GM23338 (cell line): ENCODE measurements around the gene IFIT5. TPM values are rescaled to one million over a fixed set of nuclear protein-coding genes. Genes with fewer than 3 reads are reported as not detected.

Experiments used
- ATAC-seq: fragments of 200-7000 bp; cut with Tn5 transposase; 3 replicates; pipeline ENCODE4 v1.9.1; 2020
- DNase-seq: peaks from one replicate; pipeline ENCODE4 v3.0.0-alpha.2; 2015; ENCODE audit warnings: low spot score
- H2AFZ ChIP-seq: fragments of 200-600 bp; sonication (generic); 2 replicates; pipeline ENCODE4 v1.8.0; 2016; ENCODE audit warnings: antibody characterized with exemption, mild to moderate bottlenecking, moderate library complexity
- H3F3A ChIP-seq: fragments of 200-600 bp; sonication (generic); replicated peaks from 2 replicates; pipeline ENCODE4 v1.8.0; 2017; ENCODE audit warnings: antibody characterized with exemption, mixed run types, low read depth
- H3K27ac ChIP-seq: fragments of 200-600 bp; sonication (generic); 2 replicates; pipeline ENCODE4 v1.6.1; 2016; ENCODE audit warnings: low read depth
- H3K27me3 ChIP-seq: fragments of 200-600 bp; sonication (generic); 2 replicates; pipeline ENCODE4 v1.8.0; 2016; ENCODE audit warnings: mild to moderate bottlenecking, mixed run types, moderate library complexity; ENCODE audit not compliant: insufficient read depth
- H3K36me3 ChIP-seq: fragments of 200-600 bp; sonication (generic); 2 replicates; pipeline ENCODE4 v1.8.0; 2016; ENCODE audit warnings: mild to moderate bottlenecking; ENCODE audit not compliant: insufficient read depth
- H3K4me1 ChIP-seq: fragments of 200-600 bp; sonication (generic); 2 replicates; pipeline ENCODE4 v1.8.0; 2016; ENCODE audit warnings: mild to moderate bottlenecking, moderate library complexity; ENCODE audit not compliant: insufficient read depth
- H3K4me2 ChIP-seq: fragments of 200-600 bp; sonication (generic); 2 replicates; pipeline ENCODE4 v1.7.1; 2017; ENCODE audit warnings: mixed run types
- H3K4me3 ChIP-seq: fragments of 200-600 bp; sonication (generic); 2 replicates; pipeline ENCODE4 v1.6.1; 2016; ENCODE audit warnings: mixed run types
- H3K79me2 ChIP-seq: fragments of 200-600 bp; sonication (generic); replicated peaks from 2 replicates; pipeline ENCODE4 v1.8.0; 2017; ENCODE audit warnings: mild to moderate bottlenecking; ENCODE audit not compliant: insufficient read depth
- H3K9me2 ChIP-seq: fragments of 200-600 bp; sonication (generic); 2 replicates; pipeline ENCODE4 v1.8.0; 2017; ENCODE audit not compliant: insufficient read depth
- H4K20me1 ChIP-seq: fragments of 200-600 bp; sonication (generic); replicated peaks from 2 replicates; pipeline ENCODE4 v1.8.0; 2017; ENCODE audit warnings: mild to moderate bottlenecking; ENCODE audit not compliant: insufficient read depth
- H3K27ac Mint-ChIP-seq: 2 replicates; pipeline ENCODE4 v1.8.0; 2020; ENCODE audit warnings: inconsistent platforms, mild to moderate bottlenecking, moderate library complexity, mixed read lengths
- H3K27me3 Mint-ChIP-seq: 3 replicates; pipeline ENCODE4 v1.8.0; 2022; ENCODE audit warnings: low read depth, mild to moderate bottlenecking, moderate library complexity, mixed read lengths, inconsistent platforms; ENCODE audit not compliant: insufficient read depth, poor library complexity
- H3K36me3 Mint-ChIP-seq: 3 replicates; pipeline ENCODE4 v1.8.0; 2021; ENCODE audit warnings: low read depth, mild to moderate bottlenecking, inconsistent platforms, moderate library complexity, mixed read lengths
- H3K4me1 Mint-ChIP-seq: 3 replicates; pipeline ENCODE4 v1.8.0; 2020; ENCODE audit warnings: mild to moderate bottlenecking, inconsistent platforms, mixed read lengths
- H3K4me3 Mint-ChIP-seq: 3 replicates; pipeline ENCODE4 v1.8.0; 2021; ENCODE audit warnings: moderate library complexity, mild to moderate bottlenecking, inconsistent platforms, mixed read lengths
- H3K9me3 Mint-ChIP-seq: 3 replicates; pipeline ENCODE4 v1.8.0; 2020; ENCODE audit warnings: moderate library complexity, mild to moderate bottlenecking, inconsistent platforms, mixed read lengths
- CREB1 ChIP-seq: fragments of 250-450 bp; sonication (Bioruptor Pico); IDR thresholded peaks from 2 replicates; pipeline ENCODE4 v1.5.0; 2020; ENCODE audit warnings: low read depth, mild to moderate bottlenecking, moderate library complexity
- CTCF ChIP-seq, 2 experiments: fragments of 200-600 bp in 1 of 2; sonication (generic) in 1 of 2; conservative IDR thresholded peaks; 2 replicates each; pipeline versions ENCODE4 v1.5.1 to v1.6.1; 2016 to 2017; ENCODE audit warnings: antibody characterized with exemption in 2 of 2, low read depth in 2 of 2, mild to moderate bottlenecking in 2 of 2, moderate library complexity in 1 of 2
- ETS1 ChIP-seq: IDR thresholded peaks from 2 replicates; pipeline ENCODE4 v1.6.1; 2016; ENCODE audit warnings: antibody characterized with exemption
- EZH2 ChIP-seq: fragments of 200-600 bp; sonication (generic); IDR thresholded peaks from one replicate; pipeline ENCODE4 v1.8.0; 2017; ENCODE audit warnings: antibody characterized with exemption, mild to moderate bottlenecking, low read depth; ENCODE audit not compliant: unreplicated experiment
- EZH2phosphoT487 ChIP-seq: fragments of 200-600 bp; sonication (generic); IDR thresholded peaks from one replicate; pipeline ENCODE4 v1.8.1; 2018; ENCODE audit warnings: antibody characterized with exemption; ENCODE audit not compliant: unreplicated experiment
- JUNB ChIP-seq: IDR thresholded peaks from one replicate; pipeline ENCODE4 v1.6.1; 2016; ENCODE audit warnings: antibody characterized with exemption; ENCODE audit not compliant: unreplicated experiment
- NANOG ChIP-seq: IDR thresholded peaks from 2 replicates; pipeline ENCODE4 v1.6.1; 2016; ENCODE audit warnings: antibody characterized with exemption, borderline replicate concordance
- POLR2AphosphoS5 ChIP-seq: IDR thresholded peaks from 2 replicates; pipeline ENCODE4 v1.6.1; 2016; ENCODE audit warnings: antibody characterized with exemption, low read depth
- REST ChIP-seq: IDR thresholded peaks from one replicate; pipeline ENCODE4 v1.6.1; 2018; ENCODE audit warnings: antibody characterized with exemption; ENCODE audit not compliant: unreplicated experiment
- STAT1 ChIP-seq: IDR thresholded peaks from one replicate; pipeline ENCODE4 v1.6.1; 2016; ENCODE audit warnings: antibody characterized with exemption; ENCODE audit not compliant: unreplicated experiment
- ZNF114 ChIP-seq: fragments of 250-450 bp; sonication (Bioruptor Pico); IDR thresholded peaks from 2 replicates; pipeline ENCODE4 v1.5.0; 2020; ENCODE audit warnings: mild to moderate bottlenecking, moderate library complexity
- ZNF331 ChIP-seq: fragments of 250-450 bp; sonication (Bioruptor Pico); IDR thresholded peaks from 2 replicates; pipeline ENCODE4 v1.5.0; 2020; ENCODE audit warnings: low read depth, mild to moderate bottlenecking, moderate library complexity
- ZNF462 ChIP-seq: fragments of 250-450 bp; sonication (Bioruptor Pico); IDR thresholded peaks from 2 replicates; pipeline ENCODE4 v1.5.0; 2020; ENCODE audit warnings: mild to moderate bottlenecking, moderate library complexity
- polyA plus RNA-seq: library from polyadenylated mRNA; unstranded; fragments of >200 nt; fragmentation: Nextera tagmentation; extraction: Ambion mirVana; gene quantifications from 2 replicates; pipeline ENCODE4 v1.2.1, GENCODE V29; 2016
- total RNA-seq: library from RNA; depleted of rRNA; stranded (reverse); fragments of >200 nt; shearing (Covaris generic); gene quantifications from 2 replicates; pipeline ENCODE4 v1.2.3, GENCODE V29; 2014

The IFIT5 gene
- total and polyA plus RNA-seq, 2 experiments from 2014 or later = 2.7 to 3.2 TPM

GRCh38 chr10:89404104-89405047, 10.0 kb upstream of the IFIT5 start:
- ATAC-seq (peak; percentile 28; the same call in 2 of the 3 replicates), DNase-seq (no peak)
- no peaks in the 10 kb centered on the region for H3K9me2 ChIP-seq
- no peaks in the 10 kb centered on the region for H3K79me2 ChIP-seq
- peaks cover 5% of the 10 kb centered on the region for H3K9me3 Mint-ChIP-seq
- no peak for TF ChIP-seq REST
- no peak for TF ChIP-seq ETS1
- no peak for TF ChIP-seq CREB1 (CRISPR knock-in tag)
- no peak for TF ChIP-seq CTCF (conservative IDR thresholded peaks at IDR 0.05; ENCODE audit: low read depth in 2 of 2)
- TF ChIP-seq STAT1 = no peak
- TF ChIP-seq ZNF462 = no peak
- no peak for TF ChIP-seq JUNB
- no peak for TF ChIP-seq ZNF331
- TF ChIP-seq EZH2 = no peak
- TF ChIP-seq NANOG = no peak
- no peak for TF ChIP-seq POLR2AphosphoS5
- TF ChIP-seq ZNF114 (CRISPR knock-in tag) = no peak
- no peak for TF ChIP-seq EZH2phosphoT487
- no peak overlapping the region for H3K4me3 ChIP-seq
- H3K27me3 ChIP-seq = no peaks in the 10 kb centered on the region
- H3K4me1 Mint-ChIP-seq = no peaks in the 10 kb centered on the region
- H3K4me2 ChIP-seq = no peak overlapping the region
- H3K27me3 Mint-ChIP-seq = peaks cover 5% of the 10 kb centered on the region
- H3K4me1 ChIP-seq = no peaks in the 10 kb centered on the region
- no peaks in the 10 kb centered on the region for H3F3A ChIP-seq
- H3K27ac ChIP-seq = no peak overlapping the region
- H3K36me3 ChIP-seq = no peaks in the 10 kb centered on the region
- H3K36me3 Mint-ChIP-seq = peaks cover 20% of the 10 kb centered on the region
- no peak overlapping the region for H2AFZ ChIP-seq
- H3K4me3 Mint-ChIP-seq = no peak overlapping the region
- H4K20me1 ChIP-seq = no peaks in the 10 kb centered on the region
- no peak overlapping the region for H3K27ac Mint-ChIP-seq
